Glutamatergic neuron (in vitro differentiated cells): Measurements from ENCODE around the gene PAH. TPM values are rescaled to one million over a fixed set of nuclear protein-coding genes. Genes with fewer than 3 reads are reported as not detected.

Experiments used
- DNase-seq: peaks from one replicate; pipeline ENCODE4 v3.0.0; 2022
- H3K27ac Mint-ChIP-seq: one replicate; pipeline ENCODE4 v1.8.0; 2020; ENCODE audit warnings: mild to moderate bottlenecking, mixed read lengths, inconsistent platforms; ENCODE audit not compliant: unreplicated experiment
- H3K27me3 Mint-ChIP-seq: one replicate; pipeline ENCODE4 v1.8.0; 2020; ENCODE audit warnings: mild to moderate bottlenecking, moderate library complexity, mixed read lengths, inconsistent platforms; ENCODE audit not compliant: unreplicated experiment
- H3K36me3 Mint-ChIP-seq: one replicate; pipeline ENCODE4 v1.8.0; 2020; ENCODE audit warnings: mild to moderate bottlenecking, mixed read lengths, inconsistent platforms; ENCODE audit not compliant: unreplicated experiment
- H3K4me1 Mint-ChIP-seq: one replicate; pipeline ENCODE4 v1.8.0; 2020; ENCODE audit warnings: mild to moderate bottlenecking, low read depth, mixed read lengths, inconsistent platforms; ENCODE audit not compliant: unreplicated experiment
- H3K4me3 Mint-ChIP-seq: one replicate; pipeline ENCODE4 v1.8.0; 2020; ENCODE audit warnings: mild to moderate bottlenecking, mixed read lengths, inconsistent platforms; ENCODE audit not compliant: unreplicated experiment
- H3K9me3 Mint-ChIP-seq: one replicate; pipeline ENCODE4 v1.8.0; 2020; ENCODE audit warnings: mild to moderate bottlenecking, moderate library complexity, mixed read lengths, inconsistent platforms; ENCODE audit not compliant: unreplicated experiment
- CTCF ChIP-seq: fragments of 200-600 bp; sonication (generic); IDR thresholded peaks from one replicate; pipeline ENCODE4 v1.5.0; 2021; ENCODE audit not compliant: partially characterized antibody, unreplicated experiment
- total RNA-seq: library from RNA; stranded (reverse); fragmentation: NEBNext Ultra II Directional; extraction: Animal tissue kit (Norgen Biotek cat#: 25700); gene quantifications from one replicate; pipeline ENCODE4 v1.2.1, GENCODE V29; 2021; ENCODE audit not compliant: unreplicated experiment

Gene PAH
- total RNA-seq, 1 donor from 2014 or later: not detected

- Mint-ChIP-seq H3K4me1 (peaks cover 10% of the 10 kb centered on the region), H3K9me3 (peaks cover 20% of the 10 kb centered on the region), H3K4me3 (no peak overlapping the region), H3K27ac (no peak overlapping the region), H3K27me3 (peaks cover 44% of the 10 kb centered on the region), H3K36me3 (peaks cover 6% of the 10 kb centered on the region)
- no peak for DNase-seq
- TF ChIP-seq CTCF: no peak
These were observed 42.3 kb upstream of the PAH start for GRCh38 chr12:102959391-102959790.

- peaks cover 15% of the 10 kb centered on the region for H3K9me3 Mint-ChIP-seq
- peak overlapping the region; percentile 78 for H3K4me3 Mint-ChIP-seq
- H3K27me3 Mint-ChIP-seq: peaks cover 45% of the 10 kb centered on the region
- H3K27ac Mint-ChIP-seq: peak overlapping the region; percentile 13
- H3K4me1 Mint-ChIP-seq: peaks cover 10% of the 10 kb centered on the region
- TF ChIP-seq CTCF: no peak
- no peak for DNase-seq
- peaks cover 2% of the 10 kb centered on the region for H3K36me3 Mint-ChIP-seq
These were observed 41.8 kb upstream of the PAH start for GRCh38 chr12:102958830-102959176.

- no peak for TF ChIP-seq CTCF
- no peaks in the 10 kb centered on the region for H3K36me3 Mint-ChIP-seq
- peaks cover 10% of the 10 kb centered on the region for H3K4me1 Mint-ChIP-seq
- peaks cover 15% of the 10 kb centered on the region for H3K9me3 Mint-ChIP-seq
- peaks cover 40% of the 10 kb centered on the region for H3K27me3 Mint-ChIP-seq
- DNase-seq: peak; percentile 83
- peak overlapping the region; percentile 96 for H3K4me3 Mint-ChIP-seq
- peak overlapping the region; percentile 30 for H3K27ac Mint-ChIP-seq
These were observed 41.2 kb upstream of the PAH start for GRCh38 chr12:102958073-102958829.

DNA sequence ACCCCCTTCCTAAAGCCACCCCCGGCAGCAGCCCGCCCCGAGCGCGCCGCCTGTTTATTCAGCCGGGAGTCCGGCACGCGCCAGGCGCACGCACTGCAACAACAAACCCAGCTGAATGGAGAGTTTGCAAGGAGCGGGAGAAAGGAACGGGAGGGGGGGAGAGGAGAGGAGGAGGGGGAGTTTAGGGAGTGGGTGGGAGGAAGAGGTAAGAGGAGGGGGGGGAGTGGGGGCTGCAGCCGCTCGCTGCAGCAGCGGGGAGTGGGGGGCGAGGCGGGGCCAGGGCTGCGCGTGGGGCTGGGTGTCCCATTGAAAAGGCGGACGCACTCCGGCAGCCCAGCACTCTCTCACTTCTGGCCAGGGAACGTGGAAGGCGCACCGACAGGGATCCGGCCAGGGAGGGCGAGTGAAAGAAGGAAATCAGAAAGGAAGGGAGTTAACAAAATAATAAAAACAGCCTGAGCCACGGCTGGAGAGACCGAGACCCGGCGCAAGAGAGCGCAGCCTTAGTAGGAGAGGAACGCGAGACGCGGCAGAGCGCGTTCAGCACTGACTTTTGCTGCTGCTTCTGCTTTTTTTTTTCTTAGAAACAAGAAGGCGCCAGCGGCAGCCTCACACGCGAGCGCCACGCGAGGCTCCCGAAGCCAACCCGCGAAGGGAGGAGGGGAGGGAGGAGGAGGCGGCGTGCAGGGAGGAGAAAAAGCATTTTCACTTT, 40.5 kb upstream of the PAH start, which contains the start of gene ASCL1:
ASCL1 (plus strand) TSS at position 336 of the 712 bp plus-strand sequence. CDS start 571 bp downstream, outside the sequence.
- H3K4me1 Mint-ChIP-seq: peaks cover 10% of the 10 kb centered on the region
- H3K27ac Mint-ChIP-seq: peak within 1 kb of the TSS; percentile 30
- H3K9me3 Mint-ChIP-seq: peaks cover 14% of the 10 kb centered on the region
- TF ChIP-seq CTCF: no peak
- peak; percentile 55 for DNase-seq
- no peaks in the 10 kb centered on the region for H3K36me3 Mint-ChIP-seq
- H3K27me3 Mint-ChIP-seq: peaks cover 38% of the 10 kb centered on the region
- peak within 1 kb of the TSS; percentile 96 for H3K4me3 Mint-ChIP-seq
